Lung (tissue), 12 donors: ENCODE results near the gene MRGPRD. TPM values are rescaled to one million over a fixed set of nuclear protein-coding genes. Genes with fewer than 3 reads are reported as not detected.

Experiments used
- ATAC-seq: fragments of 200-7000 bp; cut with Tn5 transposase; one replicate; pipeline ENCODE4 v1.9.1; 2020; ENCODE audit warnings: moderate number of reproducible peaks; ENCODE audit not compliant: insufficient read depth, low FRiP score
- DNase-seq, 3 donors: peaks; one replicate each; pipeline ENCODE4 v3.0.0-alpha.2; 2013 to 2017
- H3K27ac ChIP-seq, 2 donors: one replicate each; pipeline ENCODE4 v1.5.1; 2013; ENCODE audit warnings: mild to moderate bottlenecking in 2 of 2, moderate library complexity in 2 of 2, control low read depth in 1 of 2, inconsistent platforms in 1 of 2, low read depth in 1 of 2, low read length in 1 of 2
- H3K27me3 ChIP-seq, 3 donors: one replicate each; pipeline ENCODE4 v1.5.1; 2013; ENCODE audit warnings: low read length in 2 of 3; ENCODE audit not compliant: control insufficient read depth in 3 of 3, insufficient read depth in 3 of 3
- H3K36me3 ChIP-seq, 4 donors: one replicate each; pipeline ENCODE4 v1.5.1; 2013; ENCODE audit warnings: low read length in 4 of 4, mild to moderate bottlenecking in 1 of 4, moderate library complexity in 1 of 4; ENCODE audit not compliant: control insufficient read depth in 4 of 4, insufficient read depth in 4 of 4
- H3K4me1 ChIP-seq, 5 donors: one replicate each; pipeline ENCODE4 v1.5.1; 2013; ENCODE audit warnings: low read length in 5 of 5, mild to moderate bottlenecking in 2 of 5, moderate library complexity in 1 of 5; ENCODE audit not compliant: control insufficient read depth in 5 of 5, insufficient read depth in 5 of 5
- H3K4me3 ChIP-seq: one replicate; pipeline ENCODE4 v1.5.1; 2013; ENCODE audit warnings: mild to moderate bottlenecking, control low read depth, moderate library complexity
- H3K9ac ChIP-seq, 2 donors: one replicate each; pipeline ENCODE4 v1.5.1; 2013; ENCODE audit warnings: low read length in 2 of 2, control low read depth in 1 of 2; ENCODE audit not compliant: insufficient read depth in 1 of 2
- H3K9me3 ChIP-seq, 4 donors: one replicate each; pipeline ENCODE4 v1.5.1; 2013; ENCODE audit warnings: low read length in 3 of 4, mild to moderate bottlenecking in 1 of 4, moderate library complexity in 1 of 4; ENCODE audit not compliant: control insufficient read depth in 4 of 4, insufficient read depth in 3 of 4
- WGBS, 2 donors: extraction: QIAGEN DNeasy Blood & Tissue Kit; methylation state at CpG; one replicate each; pipeline ENCODE4 v1.1.7; 2013; 5-methylcytosine and 5-hydroxymethylcytosine counted together
- polyA plus RNA-seq, 2 donors: library from polyadenylated mRNA; stranded (reverse); fragments of 200-250 nt; gene quantifications; one replicate each; pipeline ENCODE4 v1.2.1, GENCODE V29; 2013
- total RNA-seq, 2 donors: library from RNA; depleted of rRNA in 1 of 2; stranded (reverse); fragments of >200 nt in 1 of 2; gene quantifications; one replicate each; pipeline ENCODE4 v1.2.1, GENCODE V29; 2014 to 2021
- TF ChIP-seq, protein P1 (sequence below): IDR thresholded peaks from 2 replicates; pipeline ENCODE4 v1.5.1; 2012; ENCODE audit warnings: mild to moderate bottlenecking; ENCODE audit errors: control extremely low read depth, extremely low read depth
- donor health status: control.
- donor health status: control.
- donor health status: Bipolar disorder and iron deficiency.
- donor health status: healthy.
- donor health status: DM: yes; HTN: yes; CAD: no.

MRGPRD gene
- total and polyA plus RNA-seq, 4 donors, result not detected

DNA sequence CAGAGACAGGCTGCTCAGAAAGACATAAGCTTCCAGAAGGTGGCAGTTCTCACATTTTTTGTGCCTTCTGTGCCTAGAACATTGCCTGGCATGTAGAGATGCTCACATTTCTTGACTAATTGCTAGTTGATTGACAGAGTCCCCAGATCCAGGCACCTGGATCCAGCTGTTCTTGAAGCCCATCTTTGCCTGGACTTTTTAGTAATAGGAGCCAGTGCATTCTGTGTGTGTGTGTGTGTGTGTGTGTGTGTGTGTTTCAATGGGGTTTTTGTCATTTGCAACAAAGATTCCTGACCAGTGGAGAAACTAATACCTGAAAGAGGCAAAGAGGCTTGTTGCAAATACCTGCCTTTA, 17.2 kb upstream of the MRGPRD start:
- ATAC-seq, result no peak

DNA sequence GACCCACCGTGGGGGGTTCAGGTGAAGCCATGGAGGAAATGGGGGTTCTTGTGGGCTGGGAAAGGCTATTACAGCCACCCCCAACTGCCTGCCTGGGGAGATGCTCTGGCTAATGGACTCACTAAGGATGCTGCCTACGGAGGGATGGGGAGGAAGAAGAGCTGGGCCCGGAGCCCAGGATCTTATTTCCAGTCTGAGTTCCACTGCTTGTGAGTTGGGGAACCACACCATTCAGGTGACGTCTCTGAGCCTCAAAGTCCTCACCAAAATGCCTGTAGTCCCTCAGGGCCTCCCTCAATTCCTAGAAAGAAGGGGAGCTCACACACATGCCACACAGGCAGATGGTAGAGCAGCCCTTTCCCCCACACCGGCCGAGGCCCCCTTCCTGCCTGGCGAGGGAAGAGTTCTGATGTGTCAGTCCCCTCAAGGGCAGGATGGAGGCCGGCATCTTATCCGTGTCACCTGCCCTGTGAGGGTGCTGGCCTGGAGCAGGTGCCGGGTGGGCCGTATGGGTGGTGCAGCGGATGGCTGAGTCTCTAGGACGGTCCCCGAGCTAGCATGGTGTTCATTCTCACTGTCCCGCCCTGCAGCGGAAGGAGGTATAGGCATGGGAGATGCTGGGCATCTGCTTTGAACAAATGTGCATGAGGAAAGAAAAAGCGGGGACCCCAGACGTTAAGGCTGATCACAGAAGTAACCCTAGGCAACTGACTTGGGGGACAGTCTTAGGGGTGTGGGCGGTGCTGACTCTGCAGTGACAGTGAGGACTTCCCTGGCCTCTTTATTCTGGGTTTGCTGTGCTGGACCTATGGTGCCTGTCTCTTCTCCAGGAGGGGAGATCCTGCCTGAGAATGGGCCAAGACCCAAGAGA, 16.6 kb upstream of the MRGPRD start:
- Histone ChIP-seq H3K27ac (no peak overlapping the region), H3K4me1 (peaks cover 0 to 19% (median 4%) of the 10 kb centered on the region in 5 donors), H3K9ac (no peak overlapping the region), H3K9me3 (peaks cover 0 to 2% (median 0%) of the 10 kb centered on the region in 4 donors), H3K36me3 (no peaks in the 10 kb centered on the region), H3K27me3 (peaks cover 0 to 4% (median 0%) of the 10 kb centered on the region in 3 donors), H3K4me3 (no peak overlapping the region)
- 86 to 93% methylated on average over 19 of the region's 19 CpGs for whole genome bisulfite sequencing, 2 donors
- TF ChIP-seq, protein P1, sequence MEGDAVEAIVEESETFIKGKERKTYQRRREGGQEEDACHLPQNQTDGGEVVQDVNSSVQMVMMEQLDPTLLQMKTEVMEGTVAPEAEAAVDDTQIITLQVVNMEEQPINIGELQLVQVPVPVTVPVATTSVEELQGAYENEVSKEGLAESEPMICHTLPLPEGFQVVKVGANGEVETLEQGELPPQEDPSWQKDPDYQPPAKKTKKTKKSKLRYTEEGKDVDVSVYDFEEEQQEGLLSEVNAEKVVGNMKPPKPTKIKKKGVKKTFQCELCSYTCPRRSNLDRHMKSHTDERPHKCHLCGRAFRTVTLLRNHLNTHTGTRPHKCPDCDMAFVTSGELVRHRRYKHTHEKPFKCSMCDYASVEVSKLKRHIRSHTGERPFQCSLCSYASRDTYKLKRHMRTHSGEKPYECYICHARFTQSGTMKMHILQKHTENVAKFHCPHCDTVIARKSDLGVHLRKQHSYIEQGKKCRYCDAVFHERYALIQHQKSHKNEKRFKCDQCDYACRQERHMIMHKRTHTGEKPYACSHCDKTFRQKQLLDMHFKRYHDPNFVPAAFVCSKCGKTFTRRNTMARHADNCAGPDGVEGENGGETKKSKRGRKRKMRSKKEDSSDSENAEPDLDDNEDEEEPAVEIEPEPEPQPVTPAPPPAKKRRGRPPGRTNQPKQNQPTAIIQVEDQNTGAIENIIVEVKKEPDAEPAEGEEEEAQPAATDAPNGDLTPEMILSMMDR, result no peak
- ATAC-seq, result no peak
- DNase-seq, result no peak

More for the DNA sequence above, 17.2 kb upstream of the MRGPRD start:
- no peak for DNase-seq
- TF ChIP-seq, protein P1, result no peak
- H3K4me1 ChIP-seq, result peaks cover 0 to 19% (median 4%) of the 10 kb centered on the region in 5 donors
- no peaks in the 10 kb centered on the region for H3K9me3 ChIP-seq
- H3K9ac ChIP-seq, result no peak overlapping the region
- H3K4me3 ChIP-seq, result no peak overlapping the region
- H3K27ac ChIP-seq, result no peak overlapping the region
- H3K27me3 ChIP-seq, result peaks cover 0 to 1% (median 0%) of the 10 kb centered on the region in 3 donors
- H3K36me3 ChIP-seq, result no peaks in the 10 kb centered on the region

DNA sequence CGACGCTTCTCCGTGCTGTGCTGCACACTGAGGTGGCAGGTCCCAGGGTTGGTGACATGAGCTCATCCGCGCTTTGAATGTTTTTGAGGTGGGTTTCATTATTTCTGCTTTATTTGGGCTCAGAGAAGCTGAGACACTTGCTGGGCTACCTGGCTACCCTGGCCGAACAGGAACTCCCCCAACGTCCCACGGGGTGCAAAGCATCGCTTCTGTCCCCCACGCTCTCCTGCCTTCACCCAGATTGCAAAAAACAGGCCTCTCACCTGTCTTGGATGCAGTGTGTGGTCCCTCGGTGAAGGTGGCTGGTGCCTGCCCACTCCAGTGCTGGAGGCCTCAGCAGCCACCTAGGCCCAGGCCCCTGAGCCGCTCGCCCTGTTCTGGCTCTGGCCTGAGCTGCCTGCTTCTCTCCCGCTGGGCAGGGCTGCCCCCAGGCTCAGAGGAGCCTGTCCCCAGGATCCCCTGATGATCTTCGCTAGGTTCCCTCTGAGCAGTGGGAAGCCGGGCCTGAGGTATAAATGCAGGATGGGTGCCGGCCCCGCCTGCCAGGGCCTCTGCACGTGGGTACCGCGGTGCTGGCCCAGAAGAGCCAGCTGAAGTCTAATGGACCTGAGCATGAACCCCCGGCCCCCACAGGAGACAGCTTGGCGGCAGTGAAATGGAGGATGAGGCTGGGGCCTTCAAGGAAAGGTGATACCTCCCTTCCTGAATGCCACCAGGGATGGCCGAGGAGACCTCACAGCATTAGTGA, 15.8 kb upstream of the MRGPRD start:
- H3K9ac ChIP-seq, result no peak overlapping the region
- TF ChIP-seq, protein P1, result no peak
- WGBS, 2 donors, result 93 to 96% methylated on average over 24 of the region's 24 CpGs

More for the DNA sequence above, 15.8 kb upstream of the MRGPRD start:
- Histone ChIP-seq H3K36me3 (no peaks in the 10 kb centered on the region), H3K4me1 (peaks cover 0 to 19% (median 4%) of the 10 kb centered on the region in 5 donors), H3K27ac (no peak overlapping the region), H3K27me3 (peaks cover 0 to 4% (median 0%) of the 10 kb centered on the region in 3 donors), H3K9me3 (peaks cover 0 to 2% (median 0%) of the 10 kb centered on the region in 4 donors), H3K4me3 (no peak overlapping the region)
- no peak for ATAC-seq
- DNase-seq, result no peak
